GM15510 (cell line): ENCODE results near the gene FOXE3.

ENCODE experiments used
- POLR2A ChIP-seq: IDR thresholded peaks from 3 replicates; pipeline ENCODE4 v1.6.1; 2011; ENCODE audit warnings: borderline replicate concordance; ENCODE audit not compliant: insufficient read length; ENCODE audit errors: extremely low read depth

The FOXE3 gene

GRCh38 chr1:47437447-47438164, 21.5 kb downstream of the FOXE3 start, which contains the start of gene FOXD2:
FOXD2 (plus strand) TSS chr1:47438044; CDS start chr1:47438136, 92 bp downstream.
- TF ChIP-seq POLR2A = peak; percentile 69

- TF ChIP-seq POLR2A = no peak
These were observed 22.3 kb downstream of the FOXE3 start for GRCh38 chr1:47438165-47439016.

- TF ChIP-seq POLR2A = no peak
These were observed 23.1 kb downstream of the FOXE3 start for GRCh38 chr1:47439017-47439818.

- no peak for TF ChIP-seq POLR2A
These were observed 23.9 kb downstream of the FOXE3 start for GRCh38 chr1:47439819-47440598.

GRCh38 chr1:47440599-47441081, 24.6 kb downstream of the FOXE3 start:
- TF ChIP-seq POLR2A = no peak

GRCh38 chr1:47441450-47442106, 25.5 kb downstream of the FOXE3 start:
- no peak for TF ChIP-seq POLR2A

GRCh38 chr1:47442202-47442601, 26.1 kb downstream of the FOXE3 start:
- TF ChIP-seq POLR2A = no peak

GRCh38 chr1:47442842-47443529, 26.9 kb downstream of the FOXE3 start:
- no peak for TF ChIP-seq POLR2A

- TF ChIP-seq POLR2A = no peak
These were observed 27.6 kb downstream of the FOXE3 start for GRCh38 chr1:47443530-47444296.

GRCh38 chr1:47444297-47444561, 28.1 kb downstream of the FOXE3 start:
- no peak for TF ChIP-seq POLR2A

- no peak for TF ChIP-seq POLR2A
These were observed 28.7 kb downstream of the FOXE3 start for GRCh38 chr1:47444562-47445465.
